LNCAP (cell line): ENCODE measurements around the gene MAP4.

Experiments used
- CTCF ChIP-seq: fragments of 450-650 bp; IDR thresholded peaks from 2 replicates; pipeline ENCODE4 v1.5.1; 2017; ENCODE audit warnings: mild to moderate bottlenecking

MAP4 gene

DNA sequence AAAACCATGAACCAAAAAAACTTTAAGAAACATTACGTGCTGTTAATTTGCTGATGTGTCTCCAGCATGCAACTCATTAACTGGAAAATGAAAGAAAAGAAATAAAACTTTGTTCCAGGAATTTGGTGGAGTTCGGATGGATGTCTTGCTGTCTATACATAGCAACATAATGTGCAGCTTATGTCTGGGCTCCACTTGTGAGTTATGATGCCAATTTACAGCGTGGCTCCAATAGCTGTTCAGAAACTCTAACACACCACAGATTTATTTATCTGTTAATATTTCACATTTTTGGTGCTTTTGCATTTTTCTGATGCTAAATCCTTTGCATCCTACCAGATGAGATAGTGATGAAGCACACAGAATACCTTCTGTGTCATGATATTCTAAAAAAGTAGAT, 45.1 kb downstream of the MAP4 start:
- no peak for TF ChIP-seq CTCF

DNA sequence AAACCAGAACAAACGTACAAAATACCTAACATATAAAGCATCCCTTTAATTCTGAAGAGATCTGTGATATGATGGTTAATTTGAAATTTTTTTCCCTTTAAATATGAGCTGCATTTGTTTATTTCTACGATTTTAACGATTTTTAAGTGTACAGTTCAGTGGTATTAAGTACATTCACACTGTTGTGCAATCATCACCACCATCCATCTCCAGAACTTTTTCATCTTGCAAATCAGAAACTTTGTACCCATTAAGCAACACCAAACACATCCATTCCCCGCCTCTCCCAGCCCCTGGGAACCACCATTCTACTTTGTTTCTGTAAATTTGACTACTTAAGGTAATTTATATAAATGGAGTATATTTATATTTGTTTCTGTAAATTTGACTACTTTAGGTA, 51.5 kb downstream of the MAP4 start:
- TF ChIP-seq CTCF: no peak

DNA sequence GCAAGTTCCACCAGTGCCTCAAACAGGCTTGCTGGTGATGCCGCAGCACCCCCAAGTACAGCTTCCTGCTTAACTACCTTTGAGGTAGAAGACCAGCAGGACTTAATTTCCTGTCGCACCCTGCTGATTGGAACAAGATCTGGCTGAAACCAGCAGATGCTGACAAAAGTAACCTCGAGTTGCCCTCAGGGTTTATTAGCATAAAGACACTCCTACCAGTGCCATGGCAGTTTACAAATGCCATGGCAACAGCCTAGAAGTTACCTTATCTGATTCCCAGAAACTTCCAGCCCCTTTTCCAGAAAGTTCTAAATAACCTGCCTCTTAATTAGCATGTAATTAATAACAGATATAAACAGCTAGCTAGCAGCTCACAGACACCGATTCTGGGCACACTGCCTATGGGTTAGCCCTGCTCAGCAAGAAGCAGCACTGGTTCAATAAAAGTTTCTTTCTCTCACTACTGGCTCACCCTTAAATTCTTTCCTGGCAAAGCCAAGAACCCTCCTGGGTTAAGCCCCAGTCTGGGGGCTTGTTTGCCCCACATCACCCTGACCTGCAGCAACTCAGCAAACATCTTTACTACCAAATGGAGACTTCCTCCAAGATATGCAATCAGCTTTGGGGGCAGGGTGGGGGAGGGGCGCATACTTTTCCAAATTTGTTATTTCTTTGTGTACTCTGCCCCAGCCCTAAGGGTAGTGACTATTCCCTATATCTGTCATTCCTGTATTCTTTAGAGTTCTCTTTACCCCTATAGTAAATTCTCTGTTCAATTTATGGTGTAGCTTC, 54.2 kb downstream of the MAP4 start:
- TF ChIP-seq CTCF: no peak

- TF ChIP-seq CTCF: no peak
Observed at GRCh38 chr3:47961036-47961435, 55.2 kb downstream of the MAP4 start.

DNA sequence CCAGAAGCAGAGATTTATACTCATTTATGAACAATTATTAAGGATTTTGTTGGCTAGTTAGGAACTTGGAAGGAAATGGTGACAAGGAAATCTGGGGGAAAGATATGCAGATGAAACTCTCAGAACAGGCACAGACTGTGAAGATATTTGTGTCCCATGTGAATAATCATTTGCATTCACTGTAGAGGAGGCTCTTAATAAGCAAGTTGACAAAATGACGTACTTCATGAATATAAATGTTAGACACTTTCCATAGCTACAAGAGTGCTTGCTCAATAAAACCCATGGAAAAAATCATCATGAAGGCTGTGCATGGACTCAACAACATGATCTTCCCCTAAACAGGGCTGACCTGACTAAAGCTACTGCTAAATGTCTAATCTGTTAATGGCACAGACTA, 59.7 kb downstream of the MAP4 start:
- no peak for TF ChIP-seq CTCF

DNA sequence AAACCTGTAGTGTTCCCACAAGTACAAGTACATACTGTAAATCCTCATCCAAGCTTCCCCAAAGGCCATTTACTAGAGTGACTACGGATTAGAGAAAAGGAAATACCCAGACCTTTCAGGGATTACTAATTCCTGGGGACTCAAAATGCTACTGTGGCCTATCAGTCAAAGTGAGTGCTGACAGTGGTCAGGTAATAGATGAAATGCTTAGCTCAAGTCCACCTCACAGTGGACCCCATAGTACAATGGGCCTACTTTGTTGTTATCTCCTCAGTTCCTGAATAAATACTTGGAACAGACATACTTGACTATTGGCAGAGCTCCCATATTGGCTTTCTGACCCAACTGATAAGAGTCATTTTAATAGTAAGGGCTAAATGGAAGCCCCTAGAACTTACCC, 61.6 kb downstream of the MAP4 start:
- TF ChIP-seq CTCF: no peak

GRCh38 chr3:47950453-47951169, 65.6 kb downstream of the MAP4 start:
- no peak for TF ChIP-seq CTCF
